Uterus (tissue), 4 donors: Measurements from ENCODE around the gene P2RY12. TPM values are rescaled to one million over a fixed set of nuclear protein-coding genes. Genes with fewer than 3 reads are reported as not detected.

ENCODE experiments used
- DNase-seq, 2 donors: peaks; one replicate each; pipeline ENCODE4 v3.0.0-alpha.2; 2019 to 2020
- H3K27ac ChIP-seq, 2 donors: fragments of 200-600 bp; sonication (generic); 1 replicate in 1 of 2; 2 replicates in 1 of 2; pipeline ENCODE4 v1.5.1; 2016 to 2018
- H3K27me3 ChIP-seq, 2 donors: fragments of 200-600 bp; sonication (generic); one replicate each; pipeline ENCODE4 v1.5.1; 2018 to 2019; ENCODE audit warnings: control low read depth in 1 of 2
- H3K36me3 ChIP-seq, 2 donors: fragments of 200-600 bp; sonication (generic); one replicate each; pipeline ENCODE4 v1.5.1; 2019; ENCODE audit warnings: control low read depth in 1 of 2
- H3K4me1 ChIP-seq, 2 donors: fragments of 200-600 bp; sonication (generic); one replicate each; pipeline ENCODE4 v1.5.1; 2018 to 2019; ENCODE audit warnings: control low read depth in 1 of 2
- H3K4me3 ChIP-seq, 2 donors: fragments of 200-600 bp; sonication (generic); 1 replicate in 1 of 2; 2 replicates in 1 of 2; pipeline ENCODE4 v1.5.1; 2018 to 2019; ENCODE audit warnings: mild to moderate bottlenecking in 1 of 2
- H3K9me3 ChIP-seq, 2 donors: fragments of 200-600 bp; sonication (generic); one replicate each; pipeline ENCODE4 v1.5.1; 2019; ENCODE audit warnings: control low read depth in 1 of 2
- CTCF ChIP-seq, 4 experiments: fragments of 200-600 bp in 2 of 4; fragments of 450-650 bp in 2 of 4; sonication (generic) in 2 of 4; IDR thresholded peaks; one replicate each; pipeline ENCODE4 v1.5.1; 2016 to 2019; ENCODE audit warnings: antibody characterized with exemption in 4 of 4, mild to moderate bottlenecking in 2 of 4, moderate library complexity in 1 of 4
- POLR2A ChIP-seq, 2 donors: fragments of 450-650 bp; IDR thresholded peaks; one replicate each; pipeline ENCODE4 v1.6.1; 2016; ENCODE audit warnings: antibody characterized with exemption in 2 of 2, mild to moderate bottlenecking in 1 of 2, moderate library complexity in 1 of 2
- intact Hi-C: fragments of 100-400 bp; cut with DNase I; formaldehyde crosslinking; loops from one replicate; pipeline ENCODE4 v1.15.1; 2023; ENCODE audit warnings: low total_unique reads
- total RNA-seq, 4 donors: library from RNA; depleted of rRNA in 3 of 4; stranded (reverse); fragments of >200 nt in 3 of 4; gene quantifications; one replicate each; pipeline versions ENCODE4 v1.1.0 to v1.2.4, GENCODE V29; 2014 to 2023
- donor health status: DM: yes; HTN: yes; CAD: no.

Gene P2RY12
- total RNA-seq, 4 donors from 2014 or later: 0.95 to 6.2 (median 3.1) TPM; not detected in 1

- no peak for TF ChIP-seq CTCF (IDR thresholded peaks at IDR 0.05)
- TF ChIP-seq POLR2A (IDR thresholded peaks at IDR 0.05): no peak
- DNase-seq: no peak
Measured at GRCh38 chr3:151351219-151351618, 33.3 kb downstream of the P2RY12 start.

GRCh38 chr3:151350656-151351055 lies 33.9 kb downstream of the P2RY12 start:
- H3K4me1 ChIP-seq: no peaks in the 10 kb centered on the region
- DNase-seq: no peak
- intact Hi-C loops: no loop called here
- no peak overlapping the region for H3K4me3 ChIP-seq
- no peaks in the 10 kb centered on the region for H3K9me3 ChIP-seq
- H3K27me3 ChIP-seq: no peaks in the 10 kb centered on the region
- H3K36me3 ChIP-seq: no peaks in the 10 kb centered on the region
- TF ChIP-seq CTCF (IDR thresholded peaks at IDR 0.05) (no peak), POLR2A (IDR thresholded peaks at IDR 0.05) (no peak)
- H3K27ac ChIP-seq: no peak overlapping the region

More at GRCh38 chr3:151351219-151351618, 33.3 kb downstream of the P2RY12 start:
- Histone ChIP-seq H3K9me3 (no peaks in the 10 kb centered on the region), H3K36me3 (no peaks in the 10 kb centered on the region), H3K4me1 (no peaks in the 10 kb centered on the region), H3K27ac (no peak overlapping the region), H3K4me3 (no peak overlapping the region), H3K27me3 (no peaks in the 10 kb centered on the region)
- intact Hi-C loops: no loop called here

- TF ChIP-seq CTCF (IDR thresholded peaks at IDR 0.05): no peak
- TF ChIP-seq POLR2A (IDR thresholded peaks at IDR 0.05): no peak
Measured at GRCh38 chr3:151347432-151347831, 37.1 kb downstream of the P2RY12 start.

GRCh38 chr3:151346292-151346691 lies 38.3 kb downstream of the P2RY12 start:
- Histone ChIP-seq H3K27me3 (no peaks in the 10 kb centered on the region), H3K4me3 (no peak overlapping the region), H3K9me3 (no peaks in the 10 kb centered on the region), H3K27ac (peak overlapping the region in 1 of 2 donors; percentile 39), H3K4me1 (no peaks in the 10 kb centered on the region), H3K36me3 (no peaks in the 10 kb centered on the region)
- no peak for TF ChIP-seq CTCF (IDR thresholded peaks at IDR 0.05)
- TF ChIP-seq POLR2A (IDR thresholded peaks at IDR 0.05): no peak
- no peak for DNase-seq
- intact Hi-C loops: no loop called here

More at GRCh38 chr3:151347432-151347831, 37.1 kb downstream of the P2RY12 start:
- H3K9me3 ChIP-seq: no peaks in the 10 kb centered on the region
- no peak overlapping the region for H3K27ac ChIP-seq
- no peaks in the 10 kb centered on the region for H3K36me3 ChIP-seq
- no peaks in the 10 kb centered on the region for H3K27me3 ChIP-seq
- intact Hi-C loops: no loop called here
- no peaks in the 10 kb centered on the region for H3K4me1 ChIP-seq
- DNase-seq: no peak
- H3K4me3 ChIP-seq: no peak overlapping the region

GRCh38 chr3:151345859-151346258 lies 38.7 kb downstream of the P2RY12 start:
- H3K27ac ChIP-seq: peak overlapping the region; percentile 39 to 66
- DNase-seq: peak; percentile 23 to 37
- H3K4me1 ChIP-seq: no peaks in the 10 kb centered on the region
- no peaks in the 10 kb centered on the region for H3K36me3 ChIP-seq
- H3K9me3 ChIP-seq: no peaks in the 10 kb centered on the region
- intact Hi-C loops: no loop called here
- H3K4me3 ChIP-seq: no peak overlapping the region
- no peak for TF ChIP-seq POLR2A (IDR thresholded peaks at IDR 0.05)
- TF ChIP-seq CTCF (IDR thresholded peaks at IDR 0.05): no peak
- no peaks in the 10 kb centered on the region for H3K27me3 ChIP-seq
